GM23338 (cell line): ENCODE data around the gene AMIGO1.

ENCODE experiments used
- CREB1 ChIP-seq: fragments of 250-450 bp; sonication (Bioruptor Pico); IDR thresholded peaks from 2 replicates; pipeline ENCODE4 v1.5.0; 2020; ENCODE audit warnings: low read depth, mild to moderate bottlenecking, moderate library complexity
- CTCF ChIP-seq, 2 experiments: fragments of 200-600 bp in 1 of 2; sonication (generic) in 1 of 2; conservative IDR thresholded peaks; 2 replicates each; pipeline versions ENCODE4 v1.5.1 to v1.6.1; 2016 to 2017; ENCODE audit warnings: antibody characterized with exemption in 2 of 2, low read depth in 2 of 2, mild to moderate bottlenecking in 2 of 2, moderate library complexity in 1 of 2
- EZH2 ChIP-seq: fragments of 200-600 bp; sonication (generic); IDR thresholded peaks from one replicate; pipeline ENCODE4 v1.8.0; 2017; ENCODE audit warnings: antibody characterized with exemption, mild to moderate bottlenecking, low read depth; ENCODE audit not compliant: unreplicated experiment
- EZH2phosphoT487 ChIP-seq: fragments of 200-600 bp; sonication (generic); IDR thresholded peaks from one replicate; pipeline ENCODE4 v1.8.1; 2018; ENCODE audit warnings: antibody characterized with exemption; ENCODE audit not compliant: unreplicated experiment
- JUNB ChIP-seq: IDR thresholded peaks from one replicate; pipeline ENCODE4 v1.6.1; 2016; ENCODE audit warnings: antibody characterized with exemption; ENCODE audit not compliant: unreplicated experiment
- NANOG ChIP-seq: IDR thresholded peaks from 2 replicates; pipeline ENCODE4 v1.6.1; 2016; ENCODE audit warnings: antibody characterized with exemption, borderline replicate concordance
- POLR2AphosphoS5 ChIP-seq: IDR thresholded peaks from 2 replicates; pipeline ENCODE4 v1.6.1; 2016; ENCODE audit warnings: antibody characterized with exemption, low read depth
- REST ChIP-seq: IDR thresholded peaks from one replicate; pipeline ENCODE4 v1.6.1; 2018; ENCODE audit warnings: antibody characterized with exemption; ENCODE audit not compliant: unreplicated experiment
- STAT1 ChIP-seq: IDR thresholded peaks from one replicate; pipeline ENCODE4 v1.6.1; 2016; ENCODE audit warnings: antibody characterized with exemption; ENCODE audit not compliant: unreplicated experiment
- ZNF114 ChIP-seq: fragments of 250-450 bp; sonication (Bioruptor Pico); IDR thresholded peaks from 2 replicates; pipeline ENCODE4 v1.5.0; 2020; ENCODE audit warnings: mild to moderate bottlenecking, moderate library complexity
- ZNF331 ChIP-seq: fragments of 250-450 bp; sonication (Bioruptor Pico); IDR thresholded peaks from 2 replicates; pipeline ENCODE4 v1.5.0; 2020; ENCODE audit warnings: low read depth, mild to moderate bottlenecking, moderate library complexity
- ZNF462 ChIP-seq: fragments of 250-450 bp; sonication (Bioruptor Pico); IDR thresholded peaks from 2 replicates; pipeline ENCODE4 v1.5.0; 2020; ENCODE audit warnings: mild to moderate bottlenecking, moderate library complexity

- no peak for TF ChIP-seq STAT1
- TF ChIP-seq CTCF (conservative IDR thresholded peaks at IDR 0.05; ENCODE audit: low read depth in 2 of 2), result no peak
- no peak for TF ChIP-seq EZH2phosphoT487
- TF ChIP-seq ZNF462 (CRISPR knock-in tag), result no peak
- TF ChIP-seq EZH2, result no peak
- no peak for TF ChIP-seq POLR2AphosphoS5
- TF ChIP-seq REST, result no peak
- TF ChIP-seq JUNB, result no peak
- no peak for TF ChIP-seq NANOG
- TF ChIP-seq CREB1 (CRISPR knock-in tag), result no peak
- TF ChIP-seq ZNF114, result no peak
- no peak for TF ChIP-seq ZNF331 (CRISPR knock-in tag)
Observed at GRCh38 chr1:109491372-109491771, 18.2 kb downstream of the AMIGO1 start.
